Body of pancreas (tissue), 4 donors: Measurements from ENCODE around the gene FKRP.

Source experiments
- CTCF ChIP-seq, 7 experiments: fragments of 450-650 bp in 4 of 7; fragments of 200-600 bp in 3 of 7; sonication (generic) in 3 of 7; IDR thresholded peaks; one replicate each; pipeline ENCODE4 v1.5.1; 2016 to 2019; ENCODE audit warnings: antibody characterized with exemption in 7 of 7
- POLR2A ChIP-seq, 3 donors: fragments of 450-650 bp; IDR thresholded peaks; one replicate each; pipeline ENCODE4 v1.6.1; 2016; ENCODE audit warnings: antibody characterized with exemption in 3 of 3, mild to moderate bottlenecking in 2 of 3

DNA sequence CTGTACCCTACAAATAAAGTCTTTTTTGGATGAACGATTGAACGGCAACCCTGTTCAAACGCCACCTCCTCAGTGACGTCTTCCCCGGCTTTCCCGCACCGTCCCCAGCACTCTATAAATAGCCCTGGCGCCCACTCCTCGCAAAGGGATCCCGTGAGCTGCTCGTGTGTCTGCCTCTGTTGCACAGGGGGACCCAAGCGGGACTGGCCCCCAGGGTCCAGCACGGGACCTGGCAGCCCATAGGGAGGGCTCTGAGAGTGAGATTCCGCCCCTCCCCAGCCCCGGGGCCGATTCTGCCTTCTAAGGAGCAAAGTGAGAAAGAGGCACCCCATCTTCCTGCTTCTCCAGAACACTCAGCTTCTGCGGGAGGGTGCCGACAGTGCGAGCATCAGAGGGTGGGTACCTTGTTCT lies 8.1 kb upstream of the FKRP start:
- TF ChIP-seq CTCF (IDR thresholded peaks at IDR 0.05) (no peak), POLR2A (IDR thresholded peaks at IDR 0.05) (no peak)
